ENCODE results near the gene ZRSR2. TPM values are rescaled to one million over a fixed set of nuclear protein-coding genes. Genes with fewer than 3 reads are reported as not detected.

ZRSR2 gene
- polyA plus RNA-seq, 2 of the 4 experiments (the other 2 are of a cell fraction): 10.5 to 12.0 TPM

- DNase-seq (ENCODE audit: low read depth in 1 of 2, low spot score in 1 of 2) (no peak), FAIRE-seq (no peak), ATAC-seq (no peak)
- WGBS (ENCODE audit: missing lambda C conversion rate): 90% methylated on average over 4 of the region's 4 CpGs
- Histone ChIP-seq H3K4me1 (no peaks in the 10 kb centered on the region), H3K27ac (no peak overlapping the region), H3K9me3 (no peaks in the 10 kb centered on the region), H3K4me3 (no peak overlapping the region), H3K4me2 (no peak overlapping the region)
- TF ChIP-seq, protein P1, sequence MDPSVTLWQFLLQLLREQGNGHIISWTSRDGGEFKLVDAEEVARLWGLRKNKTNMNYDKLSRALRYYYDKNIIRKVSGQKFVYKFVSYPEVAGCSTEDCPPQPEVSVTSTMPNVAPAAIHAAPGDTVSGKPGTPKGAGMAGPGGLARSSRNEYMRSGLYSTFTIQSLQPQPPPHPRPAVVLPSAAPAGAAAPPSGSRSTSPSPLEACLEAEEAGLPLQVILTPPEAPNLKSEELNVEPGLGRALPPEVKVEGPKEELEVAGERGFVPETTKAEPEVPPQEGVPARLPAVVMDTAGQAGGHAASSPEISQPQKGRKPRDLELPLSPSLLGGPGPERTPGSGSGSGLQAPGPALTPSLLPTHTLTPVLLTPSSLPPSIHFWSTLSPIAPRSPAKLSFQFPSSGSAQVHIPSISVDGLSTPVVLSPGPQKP (IDR thresholded peaks at IDR 0.05; ENCODE audit: low read depth, low read length): no peak
- TF ChIP-seq FOSB (CRISPR knock-in tag; IDR thresholded peaks at IDR 0.05) (no peak), SMC3 (IDR thresholded peaks at IDR 0.05) (no peak), CEBPB (IDR thresholded peaks at IDR 0.05) (no peak), EP300 (IDR thresholded peaks at IDR 0.05) (no peak), GATA3 (IDR thresholded peaks at IDR 0.05; ENCODE audit: borderline replicate concordance) (no peak), ZC3H11A (IDR thresholded peaks at IDR 0.05) (no peak), MAZ (IDR thresholded peaks at IDR 0.05; ENCODE audit: borderline replicate concordance, low read depth, low read length) (no peak), RAD21 (conservative IDR thresholded peaks at IDR 0.05 in 1 of 2, IDR thresholded peaks at IDR 0.05 in 1 of 2) (no peak)
- TF ChIP-seq, protein P2, sequence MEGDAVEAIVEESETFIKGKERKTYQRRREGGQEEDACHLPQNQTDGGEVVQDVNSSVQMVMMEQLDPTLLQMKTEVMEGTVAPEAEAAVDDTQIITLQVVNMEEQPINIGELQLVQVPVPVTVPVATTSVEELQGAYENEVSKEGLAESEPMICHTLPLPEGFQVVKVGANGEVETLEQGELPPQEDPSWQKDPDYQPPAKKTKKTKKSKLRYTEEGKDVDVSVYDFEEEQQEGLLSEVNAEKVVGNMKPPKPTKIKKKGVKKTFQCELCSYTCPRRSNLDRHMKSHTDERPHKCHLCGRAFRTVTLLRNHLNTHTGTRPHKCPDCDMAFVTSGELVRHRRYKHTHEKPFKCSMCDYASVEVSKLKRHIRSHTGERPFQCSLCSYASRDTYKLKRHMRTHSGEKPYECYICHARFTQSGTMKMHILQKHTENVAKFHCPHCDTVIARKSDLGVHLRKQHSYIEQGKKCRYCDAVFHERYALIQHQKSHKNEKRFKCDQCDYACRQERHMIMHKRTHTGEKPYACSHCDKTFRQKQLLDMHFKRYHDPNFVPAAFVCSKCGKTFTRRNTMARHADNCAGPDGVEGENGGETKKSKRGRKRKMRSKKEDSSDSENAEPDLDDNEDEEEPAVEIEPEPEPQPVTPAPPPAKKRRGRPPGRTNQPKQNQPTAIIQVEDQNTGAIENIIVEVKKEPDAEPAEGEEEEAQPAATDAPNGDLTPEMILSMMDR (IDR thresholded peaks at IDR 0.05): no peak
- TF ChIP-seq, protein P3, sequence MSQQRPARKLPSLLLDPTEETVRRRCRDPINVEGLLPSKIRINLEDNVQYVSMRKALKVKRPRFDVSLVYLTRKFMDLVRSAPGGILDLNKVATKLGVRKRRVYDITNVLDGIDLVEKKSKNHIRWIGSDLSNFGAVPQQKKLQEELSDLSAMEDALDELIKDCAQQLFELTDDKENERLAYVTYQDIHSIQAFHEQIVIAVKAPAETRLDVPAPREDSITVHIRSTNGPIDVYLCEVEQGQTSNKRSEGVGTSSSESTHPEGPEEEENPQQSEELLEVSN (IDR thresholded peaks at IDR 0.05; ENCODE audit: borderline replicate concordance, low read depth): no peak
- TF ChIP-seq, protein P4, sequence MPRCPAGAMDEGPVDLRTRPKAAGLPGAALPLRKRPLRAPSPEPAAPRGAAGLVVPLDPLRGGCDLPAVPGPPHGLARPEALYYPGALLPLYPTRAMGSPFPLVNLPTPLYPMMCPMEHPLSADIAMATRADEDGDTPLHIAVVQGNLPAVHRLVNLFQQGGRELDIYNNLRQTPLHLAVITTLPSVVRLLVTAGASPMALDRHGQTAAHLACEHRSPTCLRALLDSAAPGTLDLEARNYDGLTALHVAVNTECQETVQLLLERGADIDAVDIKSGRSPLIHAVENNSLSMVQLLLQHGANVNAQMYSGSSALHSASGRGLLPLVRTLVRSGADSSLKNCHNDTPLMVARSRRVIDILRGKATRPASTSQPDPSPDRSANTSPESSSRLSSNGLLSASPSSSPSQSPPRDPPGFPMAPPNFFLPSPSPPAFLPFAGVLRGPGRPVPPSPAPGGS (IDR thresholded peaks at IDR 0.05): no peak
- ChIA-PET POLR2A (no interaction called here), CTCF (no interaction called here)
Observed at GRCh38 chrX:15808254-15808653, 18.0 kb downstream of the ZRSR2 start.

DNA sequence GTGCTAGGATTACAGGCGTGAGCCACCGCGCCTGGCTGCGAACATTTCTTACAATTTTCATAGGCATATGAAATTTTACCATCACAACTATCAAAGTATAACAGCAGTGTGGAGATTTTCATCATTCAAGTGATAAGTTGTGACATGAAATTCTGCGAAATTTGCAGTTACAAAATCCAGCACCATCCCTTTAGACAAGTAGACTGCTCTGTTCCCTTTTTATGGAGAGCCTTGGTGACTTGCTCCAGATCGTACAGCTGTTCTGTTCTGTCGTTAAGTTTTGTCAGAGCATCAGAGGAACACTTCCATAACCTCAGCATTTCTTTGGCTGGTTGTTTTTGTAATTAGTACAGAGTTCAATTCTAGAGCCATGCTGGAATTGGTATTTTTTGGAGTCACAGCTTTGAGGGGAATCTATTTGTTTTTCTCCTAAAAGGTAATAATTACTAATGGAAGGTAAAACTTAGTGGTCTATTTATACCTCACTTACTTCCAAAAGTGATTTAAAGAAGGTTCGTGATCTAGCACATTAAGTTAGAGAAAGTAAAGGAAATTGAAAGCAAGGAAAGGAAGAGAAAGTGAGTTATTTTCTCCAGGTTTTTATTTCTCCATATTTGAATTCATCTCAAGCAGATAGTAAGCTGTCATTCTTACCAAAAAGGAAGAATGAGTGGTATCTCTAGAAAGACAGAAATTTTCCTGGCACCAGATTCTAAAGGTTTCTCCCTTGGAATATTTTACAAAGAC is 22.1 kb downstream of the ZRSR2 start:
- peak; percentile 78 for FAIRE-seq
- Histone ChIP-seq H3K4me1 (no peaks in the 10 kb centered on the region), H3K9me3 (no peaks in the 10 kb centered on the region), H3K4me2 (no peak overlapping the region), H3K27ac (no peak overlapping the region), H3K4me3 (no peak overlapping the region)
- ChIA-PET CTCF (interaction anchor here (0.6 kb wide), 1 partner anchor 39 kb away, joined by 3 read pairs; no protein-coding TSS in a partner anchor), POLR2A (no interaction called here)
- WGBS (ENCODE audit: missing lambda C conversion rate): 95% methylated on average over 8 of the region's 8 CpGs
- no peak for ATAC-seq
- DNase-seq (ENCODE audit: low read depth in 1 of 2, low spot score in 1 of 2): no peak
- TF ChIP-seq JUN (IDR thresholded peaks at IDR 0.05) (no peak), SREBF2 (IDR thresholded peaks at IDR 0.05) (no peak), EP300 (IDR thresholded peaks at IDR 0.05) (no peak), POLR2A (IDR thresholded peaks at IDR 0.05; ENCODE audit: low read length) (no peak), CEBPB (IDR thresholded peaks at IDR 0.05) (no peak), HEYL (CRISPR knock-in tag; IDR thresholded peaks at IDR 0.05) (no peak), MAX (IDR thresholded peaks at IDR 0.05) (no peak), KDM1A (IDR thresholded peaks at IDR 0.05; ENCODE audit: low read depth) (no peak), ZSCAN20 (CRISPR knock-in tag; IDR thresholded peaks at IDR 0.05) (no peak), MAZ (IDR thresholded peaks at IDR 0.05; ENCODE audit: borderline replicate concordance, low read depth, low read length) (no peak), RAD21 (conservative IDR thresholded peaks at IDR 0.05 in 1 of 2, IDR thresholded peaks at IDR 0.05 in 1 of 2) (no peak), NR3C1 (IDR thresholded peaks at IDR 0.05) (no peak), FOXS1 (CRISPR knock-in tag; IDR thresholded peaks at IDR 0.05) (no peak), REST (IDR thresholded peaks at IDR 0.05) (no peak), CBX2 (IDR thresholded peaks at IDR 0.05; ENCODE audit: borderline replicate concordance, low read depth) (no peak), ZFP36 (IDR thresholded peaks at IDR 0.05; ENCODE audit: borderline replicate concordance, partially characterized antibody) (no peak)
- TF ChIP-seq, protein P4 (IDR thresholded peaks at IDR 0.05): no peak
- TF ChIP-seq, protein P1 (IDR thresholded peaks at IDR 0.05; ENCODE audit: low read depth, low read length): no peak
